Mesendoderm (in vitro differentiated cells): ENCODE measurements around the gene ANHX.

ENCODE experiments used
- DNase-seq: peaks from one replicate; pipeline ENCODE4 v3.0.0; 2013
- H2AK5ac ChIP-seq: 2 replicates; pipeline ENCODE4 v1.6.1; 2013; ENCODE audit warnings: low read length, inconsistent platforms
- H2BK120ac ChIP-seq: 2 replicates; pipeline ENCODE4 v1.6.1; 2013; ENCODE audit warnings: low read depth, mild to moderate bottlenecking, low read length, moderate library complexity, mixed read lengths
- H2BK15ac ChIP-seq: replicated peaks from 2 replicates; pipeline ENCODE4 v1.6.1; 2013; ENCODE audit warnings: low read depth, mild to moderate bottlenecking, moderate library complexity
- H2BK5ac ChIP-seq: 2 replicates; pipeline ENCODE4 v1.6.1; 2013; ENCODE audit warnings: low read length, inconsistent platforms
- H3K18ac ChIP-seq: 2 replicates; pipeline ENCODE4 v1.6.1; 2013; ENCODE audit warnings: mild to moderate bottlenecking, low read length, mixed read lengths
- H3K23ac ChIP-seq: one replicate; pipeline ENCODE4 v1.6.1; 2013; ENCODE audit warnings: low read length
- H3K27ac ChIP-seq: 2 replicates; pipeline ENCODE4 v1.5.1; 2013; ENCODE audit warnings: low read depth, mild to moderate bottlenecking, inconsistent platforms, low read length, moderate library complexity
- H3K27me3 ChIP-seq: 2 replicates; pipeline ENCODE4 v1.6.1; 2013; ENCODE audit warnings: low read length, control low read depth, mild to moderate bottlenecking, inconsistent platforms; ENCODE audit not compliant: insufficient read depth, poor library complexity
- H3K36me3 ChIP-seq: 2 replicates; pipeline ENCODE4 v1.6.1; 2013; ENCODE audit warnings: low read length, inconsistent platforms; ENCODE audit not compliant: control insufficient read depth, insufficient read depth
- H3K4ac ChIP-seq: one replicate; pipeline ENCODE4 v1.6.1; 2013; ENCODE audit warnings: low read depth, mild to moderate bottlenecking, low read length, moderate library complexity
- H3K4me1 ChIP-seq: 2 replicates; pipeline ENCODE4 v1.6.1; 2013; ENCODE audit warnings: low read depth, low read length, inconsistent platforms; ENCODE audit not compliant: control insufficient read depth
- H3K4me2 ChIP-seq: 2 replicates; pipeline ENCODE4 v1.6.1; 2013; ENCODE audit warnings: low read length
- H3K4me3 ChIP-seq: 2 replicates; pipeline ENCODE4 v1.5.1; 2013; ENCODE audit warnings: mild to moderate bottlenecking, low read length
- H3K56ac ChIP-seq: one replicate; pipeline ENCODE4 v1.6.1; 2013; ENCODE audit warnings: low read length
- H3K79me1 ChIP-seq: 2 replicates; pipeline ENCODE4 v1.6.1; 2013; ENCODE audit warnings: low read length, inconsistent platforms
- H3K79me2 ChIP-seq: 2 replicates; pipeline ENCODE4 v1.6.1; 2013; ENCODE audit warnings: mild to moderate bottlenecking, low read length; ENCODE audit not compliant: control insufficient read depth, insufficient read depth
- H3K9ac ChIP-seq: 2 replicates; pipeline ENCODE4 v1.6.1; 2013; ENCODE audit warnings: low read length, inconsistent platforms
- H4K5ac ChIP-seq: one replicate; pipeline ENCODE4 v1.6.1; 2013; ENCODE audit warnings: low read length
- H4K8ac ChIP-seq: one replicate; pipeline ENCODE4 v1.6.1; 2013; ENCODE audit warnings: low read depth, mild to moderate bottlenecking, control low read depth, low read length, moderate library complexity
- WGBS: extraction: QIAGEN DNeasy Blood & Tissue Kit; methylation state at CpG from one replicate; pipeline ENCODE4 v1.1.7; 2013; ENCODE audit warnings: low lambda C conversion rate, missing lambda C conversion rate; ENCODE audit not compliant: insufficient coverage; ENCODE audit errors: extremely low coverage; 5-methylcytosine and 5-hydroxymethylcytosine counted together

ANHX gene

GRCh38 chr12:133202493-133203343 lies 33.0 kb downstream of the ANHX start:
- H3K4me3 ChIP-seq, result peak overlapping the region; percentile 23
- H3K27me3 ChIP-seq, result no peaks in the 10 kb centered on the region
- H3K79me2 ChIP-seq, result no peaks in the 10 kb centered on the region
- no peaks in the 10 kb centered on the region for H3K4me1 ChIP-seq
- no peak overlapping the region for H3K56ac ChIP-seq
- no peak overlapping the region for H4K8ac ChIP-seq
- no CpG with 5 or more reads among the region's 2 CpGs for WGBS
- no peak overlapping the region for H3K4me2 ChIP-seq
- no peak overlapping the region for H4K5ac ChIP-seq
- H2BK5ac ChIP-seq, result no peak overlapping the region
- H2BK15ac ChIP-seq, result no peak overlapping the region
- no peak overlapping the region for H3K23ac ChIP-seq
- no peak overlapping the region for H3K9ac ChIP-seq
- H3K36me3 ChIP-seq, result peaks cover 5% of the 10 kb centered on the region
- H2AK5ac ChIP-seq, result no peak overlapping the region
- no peak overlapping the region for H3K4ac ChIP-seq
- no peak overlapping the region for H3K27ac ChIP-seq
- H3K79me1 ChIP-seq, result no peaks in the 10 kb centered on the region
- peak; percentile 25 for DNase-seq
- H3K18ac ChIP-seq, result no peak overlapping the region
- no peak overlapping the region for H2BK120ac ChIP-seq

GRCh38 chr12:133201888-133202287 lies 33.8 kb downstream of the ANHX start:
- H2BK120ac ChIP-seq, result no peak overlapping the region
- H3K56ac ChIP-seq, result no peak overlapping the region
- no peak overlapping the region for H3K4me3 ChIP-seq
- peaks cover 5% of the 10 kb centered on the region for H3K36me3 ChIP-seq
- H3K9ac ChIP-seq, result no peak overlapping the region
- no peak overlapping the region for H4K5ac ChIP-seq
- no peak for DNase-seq
- H3K4me2 ChIP-seq, result no peak overlapping the region
- no peak overlapping the region for H4K8ac ChIP-seq
- H3K18ac ChIP-seq, result no peak overlapping the region
- H3K27me3 ChIP-seq, result no peaks in the 10 kb centered on the region
- H3K4me1 ChIP-seq, result no peaks in the 10 kb centered on the region
- no peaks in the 10 kb centered on the region for H3K79me1 ChIP-seq
- H3K4ac ChIP-seq, result no peak overlapping the region
- no CpG with 5 or more reads among the region's 2 CpGs for WGBS
- H2BK5ac ChIP-seq, result no peak overlapping the region
- H2BK15ac ChIP-seq, result no peak overlapping the region
- no peak overlapping the region for H3K23ac ChIP-seq
- H2AK5ac ChIP-seq, result no peak overlapping the region
- H3K27ac ChIP-seq, result no peak overlapping the region
- no peaks in the 10 kb centered on the region for H3K79me2 ChIP-seq

DNA sequence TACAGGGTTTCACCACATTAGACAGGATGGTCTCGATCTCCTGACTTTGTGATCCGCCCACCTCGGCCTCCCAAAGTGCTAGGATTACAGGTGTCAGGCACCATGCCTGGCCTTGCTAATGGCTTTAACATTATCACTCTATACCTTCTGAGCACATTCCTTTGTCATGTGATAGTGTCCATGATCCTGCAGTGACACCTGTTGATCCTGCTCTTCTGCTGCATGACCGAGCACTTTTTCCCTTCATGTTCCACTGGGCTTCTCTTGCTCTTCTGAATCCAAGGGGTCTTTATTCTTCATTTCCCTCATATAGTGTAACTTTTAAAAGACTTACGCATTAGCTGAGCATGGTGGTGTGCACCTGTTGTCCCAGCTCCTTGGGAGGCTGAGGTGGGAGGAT lies 42.8 kb downstream of the ANHX start:
- no peaks in the 10 kb centered on the region for H3K79me2 ChIP-seq
- no peak overlapping the region for H4K8ac ChIP-seq
- no peak overlapping the region for H3K18ac ChIP-seq
- H3K56ac ChIP-seq, result no peak overlapping the region
- H3K36me3 ChIP-seq, result peaks cover 26% of the 10 kb centered on the region
- no peak overlapping the region for H3K4ac ChIP-seq
- no peak for DNase-seq
- H2BK5ac ChIP-seq, result no peak overlapping the region
- no peak overlapping the region for H3K4me2 ChIP-seq
- no peak overlapping the region for H3K23ac ChIP-seq
- H3K27me3 ChIP-seq, result no peaks in the 10 kb centered on the region
- no peak overlapping the region for H2AK5ac ChIP-seq
- no peak overlapping the region for H4K5ac ChIP-seq
- no peak overlapping the region for H3K9ac ChIP-seq
- WGBS, result no CpG with 5 or more reads among the region's 5 CpGs
- H3K79me1 ChIP-seq, result no peaks in the 10 kb centered on the region
- no peak overlapping the region for H2BK120ac ChIP-seq
- no peak overlapping the region for H2BK15ac ChIP-seq
- H3K4me1 ChIP-seq, result no peaks in the 10 kb centered on the region
- no peak overlapping the region for H3K4me3 ChIP-seq
- no peak overlapping the region for H3K27ac ChIP-seq

GRCh38 chr12:133190176-133190575 lies 45.5 kb downstream of the ANHX start:
- Histone ChIP-seq H3K9ac (no peak overlapping the region), H2AK5ac (no peak overlapping the region), H4K8ac (no peak overlapping the region), H3K4me3 (no peak overlapping the region), H3K79me2 (no peaks in the 10 kb centered on the region), H3K27ac (no peak overlapping the region), H2BK15ac (no peak overlapping the region), H3K36me3 (peaks cover 29% of the 10 kb centered on the region), H3K4ac (no peak overlapping the region), H4K5ac (no peak overlapping the region), H3K23ac (no peak overlapping the region), H2BK5ac (no peak overlapping the region), H3K4me2 (no peak overlapping the region), H3K18ac (no peak overlapping the region), H2BK120ac (no peak overlapping the region), H3K4me1 (no peaks in the 10 kb centered on the region), H3K56ac (no peak overlapping the region), H3K27me3 (no peaks in the 10 kb centered on the region), H3K79me1 (peaks cover 3% of the 10 kb centered on the region)
- DNase-seq, result no peak
- no CpG with 5 or more reads among the region's 2 CpGs for WGBS

- Histone ChIP-seq H3K36me3 (peaks cover 2% of the 10 kb centered on the region), H3K27me3 (no peaks in the 10 kb centered on the region), H3K4me3 (peak within 1 kb of the TSS; percentile 90), H2BK15ac (no peak within 1 kb of the TSS), H3K4ac (no peak within 1 kb of the TSS), H3K4me1 (no peaks in the 10 kb centered on the region), H3K56ac (peak within 1 kb of the TSS; percentile 91), H3K4me2 (peak within 1 kb of the TSS; percentile 24), H2BK5ac (no peak within 1 kb of the TSS), H4K5ac (peak within 1 kb of the TSS; percentile 81), H3K9ac (peak within 1 kb of the TSS; percentile 86), H4K8ac (peak within 1 kb of the TSS; percentile 87), H2BK120ac (no peak within 1 kb of the TSS), H3K79me1 (peaks cover 7% of the 10 kb centered on the region), H3K18ac (peak within 1 kb of the TSS; percentile 69), H3K27ac (peak within 1 kb of the TSS; percentile 9), H3K23ac (no peak within 1 kb of the TSS), H3K79me2 (peaks cover 3% of the 10 kb centered on the region), H2AK5ac (no peak within 1 kb of the TSS)
- DNase-seq, result peak; percentile 96
- WGBS, result no CpG with 5 or more reads among the region's 40 CpGs
Measured at GRCh38 chr12:133181238-133181959, 54.3 kb downstream of the ANHX start, which contains the start of gene ZNF268. TSS of gene ZNF268 (plus strand) at chr12:133181495. CDS start at chr12:133181998, 503 bp downstream.
